Gastrocnemius medialis (tissue), 4 donors: ENCODE results near the gene RASGRP1. TPM values are rescaled to one million over a fixed set of nuclear protein-coding genes. Genes with fewer than 3 reads are reported as not detected.

Experiments
- ATAC-seq, 2 donors: fragments of 150-250 bp; one replicate each; pipeline ENCODE4 v1.9.1; 2016
- DNase-seq, 2 donors: peaks; one replicate each; pipeline ENCODE4 v3.0.0-alpha.2; 2019
- H3K27ac ChIP-seq, 4 donors: fragments of 200-600 bp; sonication (generic); 1 replicate in 1 of 4; 2 replicates in 3 of 4; pipeline ENCODE4 v1.5.1; 2016 to 2018; ENCODE audit warnings: mild to moderate bottlenecking in 2 of 4, moderate library complexity in 1 of 4
- H3K27me3 ChIP-seq, 3 donors: fragments of 200-600 bp; sonication (generic) in 2 of 3; 1 replicate in 1 of 3; 2 replicates in 2 of 3; pipeline versions ENCODE4 v1.5.1 to v1.6.0; 2016 to 2019; ENCODE audit warnings: mild to moderate bottlenecking in 1 of 3, moderate library complexity in 1 of 3
- H3K36me3 ChIP-seq, 2 donors: fragments of 200-600 bp; sonication (generic) in 1 of 2; one replicate each; pipeline ENCODE4 v1.5.1; 2017 to 2018
- H3K4me1 ChIP-seq, 2 donors: fragments of 200-600 bp; sonication (generic) in 1 of 2; one replicate each; pipeline ENCODE4 v1.5.1; 2016 to 2017; ENCODE audit warnings: mild to moderate bottlenecking in 2 of 2
- H3K4me3 ChIP-seq, 4 donors: fragments of 200-600 bp; sonication (generic) in 3 of 4; 1 replicate in 1 of 4; 2 replicates in 3 of 4; pipeline ENCODE4 v1.5.1; 2016 to 2019; ENCODE audit warnings: mild to moderate bottlenecking in 2 of 4
- H3K9me3 ChIP-seq, 3 donors: fragments of 200-600 bp; sonication (generic) in 2 of 3; 1 replicate in 1 of 3; 2 replicates in 2 of 3; pipeline ENCODE4 v1.5.1; 2016 to 2019
- CTCF ChIP-seq, 5 experiments: fragments of 450-650 bp in 3 of 5; fragments of 200-600 bp in 2 of 5; sonication (generic) in 2 of 5; IDR thresholded peaks in 4 of 5; conservative IDR thresholded peaks in 1 of 5; 1 replicate in 4 of 5; 2 replicates in 1 of 5; pipeline ENCODE4 v1.5.1; 2016 to 2019; ENCODE audit warnings: antibody characterized with exemption in 5 of 5, mild to moderate bottlenecking in 3 of 5, moderate library complexity in 3 of 5
- POLR2A ChIP-seq, 2 donors: fragments of 450-650 bp; IDR thresholded peaks; one replicate each; pipeline ENCODE4 v1.6.1; 2017; ENCODE audit warnings: antibody characterized with exemption in 2 of 2, mild to moderate bottlenecking in 2 of 2, moderate library complexity in 2 of 2
- in situ Hi-C, 4 donors: fragments of 200-750 bp; cut with MboI; loops; one replicate each; pipeline versions ENCODE4 v1.15.0 to v1.8.0; 2017; ENCODE audit warnings: low sequenced_read_pairs in 4 of 4
- intact Hi-C: fragments of 100-400 bp; cut with DNase I; formaldehyde crosslinking; loops from one replicate; pipeline ENCODE4 v1.15.1; 2023; ENCODE audit warnings: low total_unique reads
- total RNA-seq, 4 donors: library from RNA; depleted of rRNA; stranded (reverse); fragments of >200 nt; gene quantifications; one replicate each; pipeline versions ENCODE4 v1.1.0 to v1.2.3, GENCODE V29; 2016

RASGRP1 gene
- total RNA-seq, 4 donors from 2014 or later, result 0.44 to 0.85 TPM; not detected in 2

- DNase-seq (peak; percentile 73 to 84), ATAC-seq (peak; percentile 94 to 96)
- Histone ChIP-seq H3K27me3 (no peaks in the 10 kb centered on the region), H3K27ac (peak within 1 kb of the TSS; percentile 91 to 96 (median 91)), H3K4me1 (peaks cover 12 to 18% of the 10 kb centered on the region in 2 donors), H3K9me3 (no peaks in the 10 kb centered on the region), H3K4me3 (peak within 1 kb of the TSS; percentile 89 to 96 (median 91)), H3K36me3 (no peaks in the 10 kb centered on the region)
- intact Hi-C loops, result loop anchor here (5.0 kb wide), 2 partner anchors 202 to 1928 kb away; partner anchors contain the start of genes KNSTRN and SPRED1
- in situ Hi-C loops, result no loop called here
- TF ChIP-seq POLR2A (IDR thresholded peaks at IDR 0.05), result peak in 1 of 2 donors; percentile 47
- peak in 3 of 5 experiments; percentile 17 to 48 (median 32) for TF ChIP-seq CTCF (IDR thresholded peaks at IDR 0.05 in 4 of 5, conservative IDR thresholded peaks at IDR 0.05 in 1 of 5)
Observed at GRCh38 chr15:38453971-38454695, 110.5 kb downstream of the RASGRP1 start, which contains the start of gene FAM98B. Gene FAM98B (plus strand): TSS chr15:38454127. CDS start chr15:38454162, 35 bp downstream.

GRCh38 chr15:38441130-38441519, 123.5 kb downstream of the RASGRP1 start:
- ATAC-seq, result no peak
- no peaks in the 10 kb centered on the region for H3K9me3 ChIP-seq

GRCh38 chr15:38440353-38441129, 124.1 kb downstream of the RASGRP1 start:
- Histone ChIP-seq H3K4me3 (peak overlapping the region in 1 of 4 donors; percentile 2), H3K9me3 (no peaks in the 10 kb centered on the region), H3K4me1 (peaks cover 0 to 3% of the 10 kb centered on the region in 2 donors), H3K27ac (peak overlapping the region in 1 of 4 donors; percentile 55), H3K27me3 (no peaks in the 10 kb centered on the region), H3K36me3 (no peaks in the 10 kb centered on the region)
- TF ChIP-seq CTCF (IDR thresholded peaks at IDR 0.05 in 4 of 5, conservative IDR thresholded peaks at IDR 0.05 in 1 of 5), result peak; percentile 80 to 95 (median 91)
- TF ChIP-seq POLR2A (IDR thresholded peaks at IDR 0.05), result no peak
- in situ Hi-C loops (loop anchor here in 2 of 4 donors (5.0 to 10.0 kb wide), 2 partner anchors 252 to 254 kb away; no protein-coding TSS in a partner anchor), intact Hi-C loops (loop anchor here (5.0 kb wide), 1 partner anchor 257 kb away; no protein-coding TSS in a partner anchor)
- DNase-seq (peak; percentile 32 to 49), ATAC-seq (peak; percentile 96 to 97)

More at GRCh38 chr15:38441130-38441519, 123.5 kb downstream of the RASGRP1 start:
- Histone ChIP-seq H3K4me1 (peaks cover 0 to 3% of the 10 kb centered on the region in 2 donors), H3K36me3 (no peaks in the 10 kb centered on the region), H3K4me3 (no peak overlapping the region), H3K27ac (peak overlapping the region in 1 of 4 donors; percentile 55), H3K27me3 (no peaks in the 10 kb centered on the region)
- intact Hi-C loops (loop anchor here (5.0 kb wide), 1 partner anchor 256 kb away; no protein-coding TSS in a partner anchor), in situ Hi-C loops (loop anchor here in 2 of 4 donors (5.0 to 10.0 kb wide), 2 partner anchors 251 to 254 kb away; no protein-coding TSS in a partner anchor)
- no peak for DNase-seq
- TF ChIP-seq POLR2A (IDR thresholded peaks at IDR 0.05) (no peak), CTCF (IDR thresholded peaks at IDR 0.05 in 4 of 5, conservative IDR thresholded peaks at IDR 0.05 in 1 of 5) (no peak)

Other genes starting within 250 kb of the RASGRP1 start
- gene FAM98B, start 110.7 kb downstream of the RASGRP1 start, total RNA-seq, result 1 to 10 TPM; 3.9 to 8.6 (median 6.1) TPM